Measurements from ENCODE around the gene COL5A2.

The COL5A2 gene

DNA sequence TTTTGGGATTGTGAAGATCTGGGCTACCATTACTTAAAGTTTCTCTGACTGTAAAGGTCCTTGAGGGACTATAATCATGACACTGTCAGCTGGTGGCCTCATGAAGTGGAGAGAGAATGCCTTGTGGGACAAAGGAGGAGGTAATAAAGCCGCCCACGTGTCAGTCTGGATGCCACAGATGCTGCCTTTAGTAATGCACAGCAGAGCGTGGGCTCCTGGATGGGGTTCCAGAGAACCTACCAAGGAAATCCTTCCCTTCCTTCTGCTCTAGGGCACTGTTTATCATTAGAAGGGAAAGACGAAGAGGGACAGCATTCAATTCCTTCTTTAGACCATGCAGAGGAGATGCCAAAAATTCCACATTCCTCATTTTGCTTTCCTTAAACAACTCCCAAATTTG lies 63.5 kb downstream of the COL5A2 start:
- no peak for DNase-seq
- in situ Hi-C loops (cut with MboI; ENCODE audit: low pct_unique_long_range_greater_than_20kb, low sequenced_read_pairs), result no loop called here

- no peak for DNase-seq
- in situ Hi-C loops (cut with MboI; ENCODE audit: low pct_unique_long_range_greater_than_20kb, low sequenced_read_pairs), result no loop called here
Measured at GRCh38 chr2:189115126-189115525, 64.4 kb downstream of the COL5A2 start.

GRCh38 chr2:189113963-189114362 lies 65.6 kb downstream of the COL5A2 start:
- in situ Hi-C loops (cut with MboI; ENCODE audit: low pct_unique_long_range_greater_than_20kb, low sequenced_read_pairs), result no loop called here
- no peak for DNase-seq

DNA sequence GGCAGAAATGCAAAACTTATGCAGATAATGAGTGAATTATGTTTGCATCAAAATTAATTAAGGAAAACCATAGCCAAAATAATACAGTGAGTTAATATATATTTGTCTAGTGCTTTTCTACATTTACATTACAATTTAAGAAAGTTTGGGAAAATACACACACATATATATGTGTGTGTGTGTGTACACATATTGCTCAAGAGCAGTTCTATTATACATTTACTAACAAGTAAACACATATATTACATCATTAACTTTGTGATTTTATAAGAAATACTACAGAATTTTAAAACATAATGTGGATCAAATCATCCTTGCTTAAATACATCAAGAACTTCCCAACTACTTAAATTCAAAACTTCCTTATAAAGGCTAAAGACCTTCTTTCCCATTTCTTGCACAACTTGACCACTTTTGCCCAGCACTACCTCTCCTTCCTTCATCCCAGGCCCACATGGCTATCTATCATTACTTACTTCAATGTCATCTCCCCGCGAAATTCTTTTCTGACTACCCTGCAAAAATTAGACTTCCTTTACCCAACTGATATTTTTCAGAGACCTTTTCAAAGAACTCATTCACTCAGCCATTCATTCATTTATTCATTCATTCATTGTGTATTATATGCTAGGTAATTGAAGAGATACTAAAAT lies 68.4 kb downstream of the COL5A2 start:
- no peak for DNase-seq
- in situ Hi-C loops (cut with MboI; ENCODE audit: low pct_unique_long_range_greater_than_20kb, low sequenced_read_pairs), result no loop called here

- in situ Hi-C loops (cut with MboI; ENCODE audit: low pct_unique_long_range_greater_than_20kb, low sequenced_read_pairs), result no loop called here
- DNase-seq, result no peak
Measured at GRCh38 chr2:189109921-189110397, 69.6 kb downstream of the COL5A2 start.

GRCh38 chr2:189104934-189105333 lies 74.6 kb downstream of the COL5A2 start:
- no peak for DNase-seq
- in situ Hi-C loops (cut with MboI; ENCODE audit: low pct_unique_long_range_greater_than_20kb, low sequenced_read_pairs), result no loop called here

GRCh38 chr2:189102735-189103134 lies 76.8 kb downstream of the COL5A2 start:
- DNase-seq, result no peak
- in situ Hi-C loops (cut with MboI; ENCODE audit: low pct_unique_long_range_greater_than_20kb, low sequenced_read_pairs), result no loop called here

DNA sequence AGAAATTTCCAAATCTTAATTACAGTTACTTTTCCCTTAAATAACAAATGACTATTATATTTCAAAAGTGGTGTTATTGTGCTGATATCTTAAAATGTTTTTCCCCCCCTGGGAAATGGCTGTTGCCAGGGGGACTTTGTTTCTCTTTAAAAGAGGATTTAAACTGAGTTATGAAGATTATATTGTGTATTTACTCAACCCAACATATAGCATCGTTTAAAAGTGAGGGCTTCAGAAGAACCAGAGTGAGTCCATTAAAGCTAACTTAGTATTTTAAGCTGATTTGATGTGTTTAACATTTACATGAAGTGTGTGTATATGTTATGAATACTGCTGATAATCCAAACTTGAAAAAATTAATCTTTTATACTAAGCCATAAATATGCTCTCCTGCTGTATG lies 81.6 kb downstream of the COL5A2 start:
- in situ Hi-C loops (cut with MboI; ENCODE audit: low pct_unique_long_range_greater_than_20kb, low sequenced_read_pairs), result no loop called here
- no peak for DNase-seq

- in situ Hi-C loops (cut with MboI; ENCODE audit: low pct_unique_long_range_greater_than_20kb, low sequenced_read_pairs), result no loop called here
- DNase-seq, result no peak
Measured at GRCh38 chr2:189096769-189097447, 82.7 kb downstream of the COL5A2 start.

GRCh38 chr2:189095101-189095500 lies 84.5 kb downstream of the COL5A2 start:
- in situ Hi-C loops (cut with MboI; ENCODE audit: low pct_unique_long_range_greater_than_20kb, low sequenced_read_pairs), result no loop called here
- DNase-seq, result no peak

DNA sequence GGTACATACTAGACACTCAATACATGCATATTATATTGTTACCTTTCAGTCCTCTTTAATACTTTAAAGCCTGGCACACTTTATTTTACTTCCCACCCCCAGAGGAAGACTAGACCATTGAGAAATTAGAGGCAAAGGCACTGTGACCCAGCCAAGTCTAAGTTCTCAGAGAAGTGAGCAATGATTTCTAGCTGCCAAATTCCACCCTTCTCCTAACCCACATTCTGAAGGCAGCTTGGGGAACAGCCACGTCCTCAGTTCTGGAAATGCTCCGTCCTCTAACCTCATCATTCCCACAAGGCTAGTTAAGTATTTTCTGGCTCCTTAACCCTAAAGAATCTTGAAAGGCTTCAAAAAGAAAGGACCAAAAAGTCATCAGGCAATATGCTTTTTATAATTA lies 86.6 kb downstream of the COL5A2 start:
- in situ Hi-C loops (cut with MboI; ENCODE audit: low pct_unique_long_range_greater_than_20kb, low sequenced_read_pairs), result no loop called here

DNA sequence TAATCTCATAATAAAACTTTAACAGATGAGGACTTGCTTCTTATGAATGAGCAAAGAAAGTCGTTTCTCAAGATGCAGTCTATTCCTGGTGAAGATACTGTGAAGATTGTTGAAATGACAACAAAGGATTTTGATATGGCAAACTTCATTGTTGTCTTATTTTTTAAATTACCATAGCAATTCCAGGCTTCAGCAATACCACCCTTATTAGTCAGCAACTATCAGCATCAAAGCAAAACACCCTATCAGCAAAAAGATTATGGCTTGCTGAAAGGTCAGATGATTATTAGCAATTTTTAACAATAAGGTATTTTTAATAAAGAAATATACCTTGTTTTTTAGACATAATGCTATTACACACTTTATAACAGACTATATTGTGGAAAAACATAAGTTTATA lies 88.3 kb downstream of the COL5A2 start:
- in situ Hi-C loops (cut with MboI; ENCODE audit: low pct_unique_long_range_greater_than_20kb, low sequenced_read_pairs), result no loop called here
- DNase-seq, result no peak

More for the DNA sequence above, 86.6 kb downstream of the COL5A2 start:
- no peak for DNase-seq

- in situ Hi-C loops (cut with MboI; ENCODE audit: low pct_unique_long_range_greater_than_20kb, low sequenced_read_pairs), result no loop called here
- DNase-seq, result no peak
Measured at GRCh38 chr2:189088591-189089205, 90.9 kb downstream of the COL5A2 start.

GRCh38 chr2:189086710-189087109 lies 92.9 kb downstream of the COL5A2 start:
- no peak for DNase-seq
- in situ Hi-C loops (cut with MboI; ENCODE audit: low pct_unique_long_range_greater_than_20kb, low sequenced_read_pairs), result no loop called here

- no peak for DNase-seq
- in situ Hi-C loops (cut with MboI; ENCODE audit: low pct_unique_long_range_greater_than_20kb, low sequenced_read_pairs), result no loop called here
Measured at GRCh38 chr2:189086250-189086649, 93.3 kb downstream of the COL5A2 start.

- in situ Hi-C loops (cut with MboI; ENCODE audit: low pct_unique_long_range_greater_than_20kb, low sequenced_read_pairs), result no loop called here
- DNase-seq, result no peak
Measured at GRCh38 chr2:189083606-189084005, 96.0 kb downstream of the COL5A2 start.

DNA sequence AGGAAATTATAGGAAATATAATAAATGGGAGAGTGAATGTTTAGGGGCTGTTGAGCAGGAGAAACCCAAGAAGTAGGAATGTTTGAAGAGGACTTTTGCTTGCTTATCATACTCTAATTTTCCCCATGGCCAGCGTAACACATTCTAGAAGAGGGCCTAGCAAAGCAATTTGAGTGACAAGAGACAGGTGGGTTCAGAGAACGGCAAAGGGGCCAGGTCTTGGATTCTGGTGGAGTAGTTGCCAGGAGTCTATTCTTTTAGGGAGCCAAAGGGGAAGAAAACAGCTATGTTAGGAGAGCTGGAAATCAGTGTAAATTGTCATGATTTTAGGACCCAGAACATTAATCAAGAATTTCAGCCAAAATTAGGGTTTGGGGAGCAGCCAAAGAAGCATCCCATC lies 96.5 kb downstream of the COL5A2 start:
- DNase-seq, result no peak
- in situ Hi-C loops (cut with MboI; ENCODE audit: low pct_unique_long_range_greater_than_20kb, low sequenced_read_pairs), result no loop called here

DNA sequence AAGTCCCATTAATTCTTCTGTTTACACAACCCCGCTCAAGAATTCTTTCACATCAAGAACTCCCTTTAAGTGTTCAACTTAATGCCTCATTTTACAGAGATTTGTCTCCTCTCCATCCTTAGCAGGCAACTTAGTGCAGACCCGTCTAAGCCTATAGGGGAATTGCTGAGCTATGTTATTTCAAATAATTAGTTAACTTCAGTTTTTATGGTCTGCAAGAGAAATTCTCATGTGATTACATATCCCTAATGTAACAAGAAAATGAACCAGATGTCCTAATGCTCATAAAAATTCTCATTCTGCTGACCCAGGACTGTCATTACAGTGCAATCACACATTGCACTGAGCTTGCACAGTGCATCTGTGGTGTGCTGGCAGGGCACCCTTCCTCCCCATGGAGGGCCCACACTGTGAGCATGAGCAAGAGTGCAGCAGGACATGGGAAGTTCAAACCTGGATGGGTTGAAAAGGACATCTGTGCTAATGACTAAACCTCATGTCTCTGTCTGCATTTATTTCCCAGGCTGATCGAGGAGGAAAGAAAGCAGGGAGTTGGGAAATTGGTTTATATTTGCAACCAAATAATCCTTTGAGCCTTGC lies 97.1 kb downstream of the COL5A2 start:
- in situ Hi-C loops (cut with MboI; ENCODE audit: low pct_unique_long_range_greater_than_20kb, low sequenced_read_pairs), result no loop called here
- DNase-seq, result no peak

- DNase-seq, result no peak
- in situ Hi-C loops (cut with MboI; ENCODE audit: low pct_unique_long_range_greater_than_20kb, low sequenced_read_pairs), result no loop called here
Measured at GRCh38 chr2:189076572-189076971, 103.0 kb downstream of the COL5A2 start.

GRCh38 chr2:189076120-189076519 lies 103.4 kb downstream of the COL5A2 start:
- in situ Hi-C loops (cut with MboI; ENCODE audit: low pct_unique_long_range_greater_than_20kb, low sequenced_read_pairs), result no loop called here
- no peak for DNase-seq

Measured in KBM-7 (cell line).